ENCODE data around the gene MFNG.

DNA sequence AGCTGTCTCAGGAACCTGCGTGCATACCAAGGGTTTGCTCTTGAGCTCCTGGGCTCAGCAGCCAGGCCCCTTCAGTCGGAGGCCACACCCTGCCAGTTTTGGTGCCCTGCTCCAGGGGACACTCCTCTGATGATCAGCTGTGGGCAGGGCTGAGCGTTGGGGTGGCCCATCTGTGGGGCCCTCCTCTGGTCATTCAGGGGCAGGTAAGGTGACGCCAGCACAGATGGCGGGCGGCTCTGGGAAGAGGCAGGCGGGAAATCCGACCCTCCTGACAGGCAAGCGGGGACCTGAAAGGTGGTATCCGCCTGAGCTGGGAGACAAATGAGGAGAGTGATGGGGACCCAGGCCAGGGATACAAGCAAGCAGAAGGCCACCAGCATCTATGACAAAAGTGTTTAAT, 3.8 kb upstream of the MFNG start:
- TF ChIP-seq POLR2AphosphoS5 (IDR thresholded peaks at IDR 0.05) (no peak), CTCF (IDR thresholded peaks at IDR 0.05; ENCODE audit: poor library complexity, severe bottlenecking) (no peak)

Data from neural cell (in vitro differentiated cells).